Activated naive CD4-positive, alpha-beta T cell treated with anti-CD3 and anti-CD28 coated beads, Interleukin-2, amount 10 ng/mL, durations not matched to agents 7 days and 5 days (primary cell): ENCODE measurements around the gene INO80E.

Experiments
- CTCF ChIA-PET: fragments of 350-600 bp; sonication (Branson Sonifier 250); formaldehyde crosslinking; loops from one replicate; lab custom pipeline; 2021; ENCODE audit warnings: antibody characterized with exemption; lab: Charles Lee
- DNase-seq: peaks from one replicate; pipeline ENCODE4 v3.0.0-alpha.2; 2020
- H3K27ac Mint-ChIP-seq: one replicate; pipeline ENCODE4 v1.8.0; 2021; ENCODE audit warnings: mild to moderate bottlenecking, moderate library complexity, mixed read lengths
- H3K27me3 Mint-ChIP-seq: one replicate; pipeline ENCODE4 v1.8.0; 2021; ENCODE audit warnings: mild to moderate bottlenecking, mixed read lengths
- H3K36me3 Mint-ChIP-seq: one replicate; pipeline ENCODE4 v1.8.0; 2021; ENCODE audit warnings: mixed read lengths
- H3K4me1 Mint-ChIP-seq: one replicate; pipeline ENCODE4 v1.8.0; 2021; ENCODE audit warnings: mixed read lengths
- H3K4me3 Mint-ChIP-seq: one replicate; pipeline ENCODE4 v1.8.0; 2021; ENCODE audit warnings: mild to moderate bottlenecking, moderate library complexity, mixed read lengths
- H3K9me3 Mint-ChIP-seq: one replicate; pipeline ENCODE4 v1.8.0; 2021; ENCODE audit warnings: mixed read lengths

The INO80E gene

DNA sequence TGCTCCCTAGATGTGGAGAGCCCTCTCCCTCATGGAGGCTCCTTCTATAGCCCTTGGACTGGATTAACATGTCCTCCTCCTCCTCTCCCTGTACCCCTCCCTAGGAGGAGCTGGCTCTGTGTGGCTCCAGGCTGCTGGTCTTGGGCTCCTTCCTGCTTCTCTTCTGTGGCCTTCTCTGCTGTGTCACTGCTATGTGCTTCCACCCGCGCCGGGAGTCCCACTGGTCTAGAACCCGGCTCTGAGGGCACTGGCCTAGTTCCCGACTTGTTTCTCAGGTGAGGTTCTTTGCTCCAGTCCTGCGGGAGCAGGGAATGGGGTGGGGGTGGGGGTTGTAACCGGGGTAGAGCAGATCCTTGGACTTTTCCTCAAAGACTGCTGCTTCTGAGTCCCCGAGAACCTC is 24.7 kb upstream of the INO80E start:
- peaks cover 29% of the 10 kb centered on the region for H3K36me3 Mint-ChIP-seq
- H3K4me3 Mint-ChIP-seq: no peak overlapping the region
- H3K9me3 Mint-ChIP-seq: no peaks in the 10 kb centered on the region
- CTCF ChIA-PET: interaction anchor here (1.3 kb wide), 1 partner anchor 61 kb away, joined by 4 read pairs; no protein-coding TSS in a partner anchor
- H3K27me3 Mint-ChIP-seq: no peaks in the 10 kb centered on the region
- no peak for DNase-seq
- H3K4me1 Mint-ChIP-seq: peaks cover 28% of the 10 kb centered on the region
- H3K27ac Mint-ChIP-seq: no peak overlapping the region

- DNase-seq: no peak
- Mint-ChIP-seq H3K36me3 (peaks cover 31% of the 10 kb centered on the region), H3K27ac (peak overlapping the region; percentile 86), H3K4me1 (peaks cover 38% of the 10 kb centered on the region), H3K4me3 (no peak overlapping the region), H3K27me3 (no peaks in the 10 kb centered on the region), H3K9me3 (no peaks in the 10 kb centered on the region)
- CTCF ChIA-PET: interaction anchor here (1.3 to 2.8 kb wide), 5 partner anchors 10 to 165 kb away, joined by 4 to 10 read pairs (median 5); partner anchors contain the start of genes PAGR1 and TMEM219
These were observed 23.5 kb upstream of the INO80E start for GRCh38 chr16:29972500-29972899.

DNA sequence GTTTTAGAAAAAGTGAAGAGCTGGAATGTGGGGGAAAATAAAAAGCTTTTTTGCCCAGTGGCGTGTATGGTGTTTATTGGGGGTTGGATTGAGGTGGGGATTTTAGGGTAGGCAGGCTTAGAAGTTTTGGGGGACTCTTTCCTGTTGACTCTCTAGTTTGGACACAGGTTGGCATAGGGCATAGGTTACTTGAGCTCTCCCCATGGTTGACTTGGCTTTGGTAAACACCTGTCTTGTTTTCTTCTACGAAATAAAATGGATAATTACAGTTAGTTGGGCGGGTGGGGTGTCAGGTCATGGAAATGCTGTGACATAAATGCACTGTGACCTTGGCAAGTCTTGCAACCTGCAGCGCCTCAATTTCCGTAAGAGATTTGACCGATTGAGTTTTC is 23.1 kb upstream of the INO80E start:
- Mint-ChIP-seq H3K4me3 (peak overlapping the region; percentile 81), H3K4me1 (peaks cover 38% of the 10 kb centered on the region), H3K27ac (peak overlapping the region; percentile 86), H3K27me3 (no peaks in the 10 kb centered on the region), H3K36me3 (peaks cover 35% of the 10 kb centered on the region), H3K9me3 (no peaks in the 10 kb centered on the region)
- DNase-seq: no peak
- CTCF ChIA-PET: interaction anchor here (0.9 to 2.8 kb wide), 5 partner anchors 11 to 165 kb away, joined by 3 to 10 read pairs (median 5); partner anchors contain the start of genes PAGR1 and TMEM219

DNA sequence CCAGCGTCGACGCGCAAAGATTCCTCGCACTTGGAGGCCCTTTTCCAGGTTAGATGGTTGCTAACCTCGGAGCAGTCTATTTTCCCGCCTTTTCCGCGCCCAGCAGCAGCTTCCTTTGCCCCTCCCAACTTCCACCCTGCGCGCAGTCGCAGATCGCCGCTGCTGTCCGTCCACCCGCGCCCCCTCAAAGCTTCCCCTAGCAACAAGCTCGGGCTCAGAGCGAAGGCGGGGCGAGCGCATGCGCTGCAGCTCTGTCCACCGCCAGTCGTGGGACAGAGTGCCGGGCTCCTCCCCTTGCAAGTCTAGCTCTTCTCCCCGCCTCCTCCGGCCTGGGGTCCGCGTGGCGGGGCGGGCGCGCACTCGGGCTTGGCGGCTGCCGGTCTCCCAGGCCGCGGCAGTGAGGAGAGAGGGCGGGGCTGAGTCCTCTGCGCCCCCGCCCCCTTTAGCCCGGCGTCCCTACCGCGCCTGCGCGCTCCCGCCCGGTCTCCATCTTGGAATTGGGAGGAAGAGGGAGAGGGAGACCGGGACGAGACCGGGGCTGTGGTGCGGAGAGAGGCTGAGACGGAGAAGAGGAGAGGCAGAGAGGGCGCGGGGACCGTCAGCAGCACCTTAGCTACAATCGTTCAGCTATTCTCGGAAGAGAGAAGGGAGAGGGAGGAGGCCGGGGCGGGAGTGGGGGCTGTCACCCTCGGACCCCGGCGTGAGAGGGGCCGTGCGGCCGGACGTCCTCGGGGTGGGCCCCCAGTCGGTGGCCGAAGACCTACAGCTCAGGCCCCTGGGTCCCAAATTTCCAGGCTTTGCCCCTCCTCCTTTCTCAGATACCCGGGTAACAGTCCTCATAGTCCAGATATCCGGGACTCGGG is 22.4 kb upstream of the INO80E start, which contains the start of gene TAOK2:
Gene TAOK2, plus strand, starts transcription at position 485 of the 863 bp plus-strand sequence. CDS start 3,905 bp downstream, outside the sequence.
- H3K27ac Mint-ChIP-seq: peak within 1 kb of the TSS; percentile 91
- peak; percentile 97 for DNase-seq
- H3K4me1 Mint-ChIP-seq: peaks cover 38% of the 10 kb centered on the region
- H3K36me3 Mint-ChIP-seq: peaks cover 35% of the 10 kb centered on the region
- no peaks in the 10 kb centered on the region for H3K27me3 Mint-ChIP-seq
- CTCF ChIA-PET: interaction anchor here (0.9 to 2.8 kb wide), 6 partner anchors 12 to 166 kb away, joined by 3 to 10 read pairs (median 4); partner anchors contain the start of genes PAGR1 and TMEM219
- no peaks in the 10 kb centered on the region for H3K9me3 Mint-ChIP-seq
- peak within 1 kb of the TSS; percentile 81 for H3K4me3 Mint-ChIP-seq

DNA sequence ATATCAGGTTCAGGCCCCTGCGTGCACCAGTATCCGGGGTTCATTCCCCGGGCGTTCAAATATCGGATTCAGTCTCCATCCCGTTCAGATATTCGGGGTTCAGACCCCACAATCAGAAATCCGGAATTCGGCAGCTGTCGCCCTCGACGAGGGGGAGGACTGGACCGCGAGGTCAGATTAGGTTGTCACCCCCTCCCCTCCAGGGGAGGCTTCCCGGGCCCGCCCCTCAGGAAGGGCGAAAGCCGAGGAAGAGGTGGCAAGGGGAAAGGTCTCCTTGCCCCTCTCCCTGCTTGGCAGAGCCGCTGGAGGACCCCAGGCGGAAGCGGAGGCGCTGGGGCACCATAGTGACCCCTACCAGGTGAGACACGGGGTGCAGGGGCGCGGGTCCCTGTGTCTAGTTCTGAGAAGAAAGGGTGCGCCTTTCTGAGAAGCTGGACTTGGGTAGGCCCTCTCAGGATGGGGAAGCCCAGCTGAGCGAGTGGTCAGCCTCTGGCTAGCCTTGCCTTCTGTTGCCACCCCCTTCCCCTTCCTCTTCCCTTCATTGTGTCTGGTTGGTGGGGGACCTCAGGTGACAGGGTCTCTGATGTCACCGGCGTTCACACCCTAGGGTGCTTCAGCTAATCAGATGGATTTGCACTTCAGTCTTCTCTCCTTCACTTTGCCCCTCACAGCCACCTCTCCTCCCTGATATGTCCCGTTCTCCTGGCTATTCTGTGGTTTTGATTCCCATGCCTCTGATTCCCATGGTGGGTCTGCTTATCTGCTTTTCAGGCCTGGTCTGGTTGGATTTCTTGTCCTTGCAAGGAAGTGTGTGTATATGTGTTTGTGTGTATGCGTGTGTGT is 21.5 kb upstream of the INO80E start:
- Mint-ChIP-seq H3K4me1 (peaks cover 38% of the 10 kb centered on the region), H3K27me3 (no peaks in the 10 kb centered on the region), H3K9me3 (no peaks in the 10 kb centered on the region), H3K27ac (peak overlapping the region; percentile 80), H3K36me3 (peaks cover 37% of the 10 kb centered on the region), H3K4me3 (peak overlapping the region; percentile 81)
- peak; percentile 46 for DNase-seq
- CTCF ChIA-PET: interaction anchor here (1.4 to 2.8 kb wide), 2 partner anchors 12 to 58 kb away, joined by 4 to 9 read pairs; partner anchors contain the start of gene TMEM219

DNA sequence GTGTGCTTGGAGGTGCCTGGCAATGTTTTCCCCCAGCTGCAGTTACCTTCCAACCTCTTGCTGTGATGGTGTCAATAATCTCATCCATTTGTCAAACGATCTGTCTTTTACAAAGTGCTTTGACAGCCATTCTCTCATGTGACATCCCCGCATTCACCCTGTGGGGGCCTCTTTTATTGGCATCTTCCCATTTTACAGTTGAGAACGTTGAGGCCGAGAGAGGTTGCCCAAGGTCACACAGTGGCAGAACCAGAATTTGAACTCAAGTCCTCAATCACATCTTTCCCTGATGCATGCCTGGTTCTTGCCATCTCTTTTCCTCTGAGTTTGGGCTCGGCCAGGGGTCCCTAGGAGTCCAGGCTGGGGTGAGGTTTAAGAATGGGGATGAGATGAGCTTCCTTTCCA is 20.9 kb upstream of the INO80E start:
- peaks cover 38% of the 10 kb centered on the region for H3K4me1 Mint-ChIP-seq
- H3K36me3 Mint-ChIP-seq: peaks cover 38% of the 10 kb centered on the region
- H3K4me3 Mint-ChIP-seq: peak overlapping the region; percentile 81
- CTCF ChIA-PET: interaction anchor here (1.8 to 2.8 kb wide), 2 partner anchors 13 to 30 kb away, joined by 6 to 9 read pairs; partner anchors contain the start of gene TMEM219
- no peaks in the 10 kb centered on the region for H3K27me3 Mint-ChIP-seq
- DNase-seq: no peak
- H3K27ac Mint-ChIP-seq: peak overlapping the region; percentile 40
- H3K9me3 Mint-ChIP-seq: no peaks in the 10 kb centered on the region

GRCh38 chr16:29975811-29976511 is 20.1 kb upstream of the INO80E start:
- Mint-ChIP-seq H3K4me3 (peak overlapping the region; percentile 81), H3K36me3 (peaks cover 44% of the 10 kb centered on the region), H3K27ac (peak overlapping the region; percentile 50), H3K4me1 (peaks cover 38% of the 10 kb centered on the region), H3K27me3 (no peaks in the 10 kb centered on the region), H3K9me3 (no peaks in the 10 kb centered on the region)
- no peak for DNase-seq
- CTCF ChIA-PET: interaction anchor here (1.8 kb wide), 1 partner anchor 29 kb away, joined by 6 read pairs; no protein-coding TSS in a partner anchor

- Mint-ChIP-seq H3K4me1 (peaks cover 35% of the 10 kb centered on the region), H3K27ac (no peak overlapping the region), H3K27me3 (no peaks in the 10 kb centered on the region), H3K9me3 (no peaks in the 10 kb centered on the region), H3K36me3 (peaks cover 43% of the 10 kb centered on the region), H3K4me3 (no peak overlapping the region)
- no peak for DNase-seq
- CTCF ChIA-PET: interaction anchor here (1.8 kb wide), 1 partner anchor 28 kb away, joined by 6 read pairs; no protein-coding TSS in a partner anchor
These were observed 18.8 kb upstream of the INO80E start for GRCh38 chr16:29977063-29977825.

DNA sequence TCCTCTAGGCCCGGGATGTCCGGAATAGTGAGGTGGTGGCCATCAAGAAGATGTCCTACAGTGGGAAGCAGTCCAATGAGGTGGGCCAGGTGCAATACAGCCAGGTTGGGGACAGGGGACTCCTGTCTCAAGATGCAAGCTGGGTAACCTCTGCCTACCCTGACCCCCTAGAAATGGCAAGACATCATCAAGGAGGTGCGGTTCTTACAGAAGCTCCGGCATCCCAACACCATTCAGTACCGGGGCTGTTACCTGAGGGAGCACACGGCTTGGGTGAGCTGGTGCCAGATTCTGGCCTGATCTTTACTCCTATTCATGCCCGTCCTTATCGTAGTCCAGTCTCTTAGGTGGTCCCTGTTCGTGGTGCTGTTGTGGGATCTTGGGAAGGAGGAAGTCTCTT is 18.0 kb upstream of the INO80E start:
- CTCF ChIA-PET: no interaction called here
- Mint-ChIP-seq H3K27ac (no peak overlapping the region), H3K36me3 (peaks cover 46% of the 10 kb centered on the region), H3K9me3 (no peaks in the 10 kb centered on the region), H3K4me1 (peaks cover 31% of the 10 kb centered on the region), H3K4me3 (no peak overlapping the region), H3K27me3 (no peaks in the 10 kb centered on the region)
- no peak for DNase-seq

GRCh38 chr16:29978564-29979270 is 17.3 kb upstream of the INO80E start:
- no peak overlapping the region for H3K27ac Mint-ChIP-seq
- peaks cover 47% of the 10 kb centered on the region for H3K36me3 Mint-ChIP-seq
- H3K4me3 Mint-ChIP-seq: no peak overlapping the region
- peaks cover 27% of the 10 kb centered on the region for H3K4me1 Mint-ChIP-seq
- no peaks in the 10 kb centered on the region for H3K27me3 Mint-ChIP-seq
- CTCF ChIA-PET: interaction anchor here (1.0 kb wide), 1 partner anchor 9 kb away, joined by 3 read pairs; no protein-coding TSS in a partner anchor
- H3K9me3 Mint-ChIP-seq: no peaks in the 10 kb centered on the region
- DNase-seq: no peak

GRCh38 chr16:29982560-29983419 is 13.3 kb upstream of the INO80E start:
- CTCF ChIA-PET: no interaction called here
- no peaks in the 10 kb centered on the region for H3K27me3 Mint-ChIP-seq
- H3K27ac Mint-ChIP-seq: no peak overlapping the region
- no peak for DNase-seq
- H3K36me3 Mint-ChIP-seq: peaks cover 73% of the 10 kb centered on the region
- H3K4me3 Mint-ChIP-seq: no peak overlapping the region
- H3K9me3 Mint-ChIP-seq: no peaks in the 10 kb centered on the region
- no peaks in the 10 kb centered on the region for H3K4me1 Mint-ChIP-seq
